GM06990 (cell line): ENCODE results near the gene ADGRD2.

Source experiments
- DNase-seq: peaks from one replicate; pipeline ENCODE4 v3.0.0-alpha.2; 2011; ENCODE audit not compliant: insufficient read length; ENCODE audit errors: extremely low read depth
- H3K27me3 ChIP-seq: replicated peaks from 2 replicates; pipeline ENCODE4 v1.6.0; 2011; ENCODE audit warnings: low read length; ENCODE audit not compliant: control insufficient read depth, insufficient read depth
- H3K36me3 ChIP-seq: 2 replicates; pipeline ENCODE4 v1.5.1; 2011; ENCODE audit warnings: low read length; ENCODE audit not compliant: control insufficient read depth, insufficient read depth
- H3K4me3 ChIP-seq: replicated peaks from 2 replicates; pipeline ENCODE4 v1.5.1; 2011; ENCODE audit warnings: low read depth, mild to moderate bottlenecking, control low read depth, low read length
- TF ChIP-seq, protein P1 (sequence below): IDR thresholded peaks from 2 replicates; pipeline ENCODE4 v1.5.1; 2011; ENCODE audit warnings: low read length, control low read depth, mild to moderate bottlenecking, inconsistent platforms; ENCODE audit not compliant: insufficient read depth, poor library complexity, severe bottlenecking

The ADGRD2 gene

GRCh38 chr9:124487260-124488182 is 37.3 kb downstream of the ADGRD2 start:
- no peak for DNase-seq
- Histone ChIP-seq H3K27me3 (no peaks in the 10 kb centered on the region; the same call in 1 of the 2 replicates), H3K36me3 (no peaks in the 10 kb centered on the region), H3K4me3 (no peak overlapping the region)
- TF ChIP-seq, protein P1, sequence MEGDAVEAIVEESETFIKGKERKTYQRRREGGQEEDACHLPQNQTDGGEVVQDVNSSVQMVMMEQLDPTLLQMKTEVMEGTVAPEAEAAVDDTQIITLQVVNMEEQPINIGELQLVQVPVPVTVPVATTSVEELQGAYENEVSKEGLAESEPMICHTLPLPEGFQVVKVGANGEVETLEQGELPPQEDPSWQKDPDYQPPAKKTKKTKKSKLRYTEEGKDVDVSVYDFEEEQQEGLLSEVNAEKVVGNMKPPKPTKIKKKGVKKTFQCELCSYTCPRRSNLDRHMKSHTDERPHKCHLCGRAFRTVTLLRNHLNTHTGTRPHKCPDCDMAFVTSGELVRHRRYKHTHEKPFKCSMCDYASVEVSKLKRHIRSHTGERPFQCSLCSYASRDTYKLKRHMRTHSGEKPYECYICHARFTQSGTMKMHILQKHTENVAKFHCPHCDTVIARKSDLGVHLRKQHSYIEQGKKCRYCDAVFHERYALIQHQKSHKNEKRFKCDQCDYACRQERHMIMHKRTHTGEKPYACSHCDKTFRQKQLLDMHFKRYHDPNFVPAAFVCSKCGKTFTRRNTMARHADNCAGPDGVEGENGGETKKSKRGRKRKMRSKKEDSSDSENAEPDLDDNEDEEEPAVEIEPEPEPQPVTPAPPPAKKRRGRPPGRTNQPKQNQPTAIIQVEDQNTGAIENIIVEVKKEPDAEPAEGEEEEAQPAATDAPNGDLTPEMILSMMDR: no peak

DNA sequence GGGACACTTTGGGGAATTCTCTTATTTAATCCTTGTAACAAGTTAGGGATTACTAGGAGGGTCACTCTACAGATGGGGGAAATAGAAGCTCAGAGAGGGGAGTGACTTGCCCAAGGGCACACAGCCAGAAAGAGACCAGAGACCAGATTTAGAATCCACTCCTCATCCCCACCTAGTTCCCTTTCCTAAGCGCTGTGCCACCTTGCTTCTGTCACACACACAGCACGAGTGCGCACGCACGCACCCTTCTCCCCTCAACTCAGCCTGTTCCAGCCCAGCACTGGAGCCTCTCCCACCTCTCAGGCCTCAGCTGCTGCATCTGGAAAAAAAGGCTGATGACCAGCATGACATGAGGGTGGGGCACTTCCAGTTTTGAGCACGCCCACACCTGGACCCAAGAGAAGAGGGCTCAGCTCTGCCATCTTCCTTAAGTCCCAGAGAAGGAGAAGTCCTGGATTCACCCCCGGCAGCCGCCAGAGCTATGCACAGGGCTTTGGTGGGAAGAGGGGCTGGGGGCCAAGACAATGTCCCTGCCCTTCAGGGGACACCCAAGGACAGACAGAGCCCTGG is 38.5 kb downstream of the ADGRD2 start:
- TF ChIP-seq, protein P1: no peak
- no peaks in the 10 kb centered on the region; the same call in 1 of the 2 replicates for H3K27me3 ChIP-seq
- no peak overlapping the region for H3K4me3 ChIP-seq
- no peaks in the 10 kb centered on the region for H3K36me3 ChIP-seq
- DNase-seq: no peak

DNA sequence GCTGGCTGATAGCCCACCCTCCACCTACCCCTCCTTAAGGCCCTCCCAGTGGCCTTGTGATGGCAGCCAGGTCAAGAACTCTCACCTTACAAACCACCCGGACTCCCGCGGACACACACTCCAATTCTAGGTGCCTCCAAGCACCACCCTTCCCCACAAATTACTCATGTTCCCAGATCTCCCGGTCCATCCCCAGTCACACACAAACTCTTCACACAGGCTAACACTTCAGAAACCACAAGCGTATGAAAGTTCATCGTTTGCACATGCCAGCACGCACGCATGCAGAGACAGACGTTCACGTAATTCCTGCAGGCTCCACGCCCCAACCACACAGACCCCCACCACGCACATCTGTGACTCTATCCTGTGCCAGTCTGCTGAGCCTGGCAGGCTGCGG is 39.0 kb downstream of the ADGRD2 start:
- TF ChIP-seq, protein P1: no peak
- Histone ChIP-seq H3K4me3 (no peak overlapping the region), H3K36me3 (no peaks in the 10 kb centered on the region), H3K27me3 (no peaks in the 10 kb centered on the region; the same call in 1 of the 2 replicates)
- DNase-seq: no peak

GRCh38 chr9:124490004-124490403 is 39.8 kb downstream of the ADGRD2 start:
- DNase-seq: no peak
- H3K36me3 ChIP-seq: no peaks in the 10 kb centered on the region
- TF ChIP-seq, protein P1: no peak
- H3K4me3 ChIP-seq: no peak overlapping the region
- no peaks in the 10 kb centered on the region; the same call in 1 of the 2 replicates for H3K27me3 ChIP-seq

DNA sequence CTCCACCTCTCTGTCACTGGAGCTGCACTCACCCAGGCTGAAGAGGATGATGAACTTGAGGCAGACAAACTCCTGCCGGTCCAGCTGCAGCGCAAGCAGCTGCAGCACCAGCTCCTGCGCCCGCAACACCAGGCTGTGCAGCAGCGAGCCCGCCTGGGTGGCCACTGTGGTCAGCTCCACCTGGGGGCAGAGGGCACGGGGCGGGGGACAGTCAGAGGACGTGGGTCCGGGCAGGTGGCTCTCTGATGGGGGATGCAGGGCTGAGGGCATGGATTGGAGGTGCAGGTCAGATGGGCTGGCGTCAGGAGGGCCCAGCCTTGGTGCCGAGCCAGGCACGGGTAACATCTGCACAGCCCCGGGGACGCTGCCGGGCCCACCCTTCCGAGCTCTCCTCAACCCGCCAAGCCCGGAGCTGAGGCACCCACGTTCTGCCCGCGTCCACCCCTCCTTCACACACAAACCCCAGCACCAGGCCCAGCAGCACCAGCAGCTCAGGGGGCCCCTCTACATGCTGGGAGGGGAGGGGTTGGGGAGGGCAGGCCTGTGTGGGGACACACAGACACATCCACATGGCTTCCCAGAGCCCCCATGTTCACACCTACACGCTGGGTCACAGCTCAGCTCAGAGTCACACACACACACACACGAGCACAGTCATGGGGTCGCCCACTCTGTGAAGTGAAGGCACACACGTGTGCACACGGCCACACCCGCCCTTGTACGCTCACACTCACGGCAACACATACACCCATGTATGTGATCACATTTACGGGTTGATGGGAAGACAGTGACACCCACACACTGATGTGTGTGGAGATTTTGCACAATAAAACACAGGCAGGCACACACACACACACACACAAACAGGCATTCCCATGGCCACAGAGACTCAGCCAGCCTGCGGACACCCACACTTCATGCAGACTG is 41.1 kb downstream of the ADGRD2 start:
- DNase-seq: no peak
- Histone ChIP-seq H3K27me3 (no peaks in the 10 kb centered on the region; the same call in 1 of the 2 replicates), H3K4me3 (no peak overlapping the region), H3K36me3 (no peaks in the 10 kb centered on the region)
- TF ChIP-seq, protein P1: no peak
